ENCODE data around the gene RMND5A.
A peak's percentile ranks its signal among the peaks of the same experiment; 100 is the strongest.
"Not testable (repeated sequence)": the region's sequence is repeated elsewhere in the genome, so short reads cannot be mapped to it uniquely, and the experiment has no call there.

Gene RMND5A

GRCh38 chr2:86697551-86698104 lies 22.5 kb upstream of the RMND5A start:
- DNase-seq (ENCODE audit: insufficient read length, low spot score) (no peak), FAIRE-seq (no peak)
- no peak for TF ChIP-seq POLR2A (IDR thresholded peaks at IDR 0.05; ENCODE audit: low read depth, low read length)

GRCh38 chr2:86700690-86701089 lies 19.4 kb upstream of the RMND5A start:
- no peak for DNase-seq (ENCODE audit: insufficient read length, low spot score)
- TF ChIP-seq POLR2A (IDR thresholded peaks at IDR 0.05; ENCODE audit: low read depth, low read length) = no peak
- FAIRE-seq = no peak

DNA sequence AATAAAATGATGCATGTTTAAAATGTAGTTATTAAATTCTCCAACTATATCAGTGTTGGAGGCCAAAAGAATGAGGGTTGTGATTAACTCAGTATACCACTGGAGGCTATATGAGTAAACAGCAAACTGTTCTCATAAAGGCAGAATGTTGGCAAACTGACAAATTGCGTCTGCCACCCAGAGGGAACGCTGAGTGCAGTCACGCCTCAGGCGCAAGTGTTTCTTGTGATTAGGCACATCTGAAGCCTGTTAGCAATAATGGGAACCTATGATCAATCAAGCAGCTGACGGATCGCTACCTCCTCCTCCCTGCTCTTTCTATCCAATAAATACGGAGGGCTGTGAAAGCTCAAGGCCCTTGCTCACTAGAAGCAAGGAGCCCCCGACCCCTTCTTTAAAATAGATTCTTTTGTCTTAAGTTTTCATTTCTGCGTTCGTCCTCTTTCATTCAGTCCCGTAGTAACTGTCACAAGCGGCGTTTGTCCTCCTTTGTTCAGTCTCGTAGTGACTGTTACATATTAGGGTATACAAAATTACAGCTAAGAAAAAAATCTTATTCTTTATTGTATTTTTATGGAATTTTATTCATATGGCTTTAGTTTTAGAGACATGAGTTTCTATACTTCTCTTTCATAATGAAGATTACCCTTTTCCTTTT lies 16.3 kb upstream of the RMND5A start:
- FAIRE-seq = peak; percentile 92
- no peak for TF ChIP-seq POLR2A (IDR thresholded peaks at IDR 0.05; ENCODE audit: low read depth, low read length)
- no peak for DNase-seq (ENCODE audit: insufficient read length, low spot score)

- DNase-seq (ENCODE audit: insufficient read length, low spot score) = peak; percentile 50
- no peak for TF ChIP-seq POLR2A (IDR thresholded peaks at IDR 0.05; ENCODE audit: low read depth, low read length)
- peak; percentile 85 for FAIRE-seq
These were observed 15.6 kb upstream of the RMND5A start for GRCh38 chr2:86704459-86704971.

- FAIRE-seq = no peak
- DNase-seq (ENCODE audit: insufficient read length, low spot score) = no peak
- no peak for TF ChIP-seq POLR2A (IDR thresholded peaks at IDR 0.05; ENCODE audit: low read depth, low read length)
These were observed 13.9 kb upstream of the RMND5A start for GRCh38 chr2:86706220-86706619.

DNA sequence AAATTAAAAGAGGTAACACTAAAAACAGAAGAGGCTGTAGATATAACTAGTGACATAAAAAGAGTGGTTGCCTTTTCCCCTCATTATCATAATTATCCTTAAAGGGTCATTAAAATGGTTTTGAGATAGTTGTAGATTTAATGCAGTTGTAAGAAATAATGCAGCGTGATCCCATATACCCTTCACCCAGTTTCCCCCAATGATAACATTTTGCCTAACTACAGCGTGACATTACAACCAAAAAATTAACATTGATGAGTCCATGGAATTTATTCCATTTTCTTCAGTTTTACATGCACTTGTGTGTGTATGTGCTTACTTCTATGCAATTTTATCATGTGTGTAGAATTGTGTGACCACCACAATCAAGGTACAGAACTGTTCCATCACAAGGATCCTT lies 13.2 kb upstream of the RMND5A start:
- no peak for TF ChIP-seq POLR2A (IDR thresholded peaks at IDR 0.05; ENCODE audit: low read depth, low read length)
- FAIRE-seq (no peak), DNase-seq (ENCODE audit: insufficient read length, low spot score) (no peak)

- DNase-seq (ENCODE audit: insufficient read length, low spot score); FAIRE-seq: not testable (repeated sequence)
These were observed 12.0 kb upstream of the RMND5A start for GRCh38 chr2:86708126-86708525.

GRCh38 chr2:86714579-86715173 lies 5.4 kb upstream of the RMND5A start:
- DNase-seq (ENCODE audit: insufficient read length, low spot score); FAIRE-seq: not testable (repeated sequence)

DNA sequence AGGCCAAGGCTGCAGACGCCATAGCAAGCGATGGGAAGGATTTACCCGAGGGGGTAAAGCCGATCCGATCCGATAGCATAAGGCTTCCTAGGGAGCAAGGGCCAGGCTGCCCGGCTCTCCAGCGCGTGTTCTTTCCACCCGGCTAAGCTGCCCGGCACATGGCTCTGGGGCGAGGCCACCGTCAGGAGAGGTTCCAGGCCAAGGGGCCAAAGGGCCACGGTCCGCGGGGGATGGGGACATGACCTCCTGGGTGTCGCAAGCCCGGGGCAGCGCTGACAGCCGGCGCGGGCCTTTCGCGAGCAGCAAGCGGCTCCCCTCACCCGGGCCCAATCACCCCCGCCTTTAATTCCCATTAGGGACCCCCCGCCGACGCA lies 841 bp upstream of the RMND5A start:
- not testable (repeated sequence) for DNase-seq (ENCODE audit: insufficient read length, low spot score); FAIRE-seq

- DNase-seq (ENCODE audit: insufficient read length, low spot score); FAIRE-seq: not testable (repeated sequence)
These were observed 639 bp downstream of the RMND5A start for GRCh38 chr2:86720540-86721320.

DNA sequence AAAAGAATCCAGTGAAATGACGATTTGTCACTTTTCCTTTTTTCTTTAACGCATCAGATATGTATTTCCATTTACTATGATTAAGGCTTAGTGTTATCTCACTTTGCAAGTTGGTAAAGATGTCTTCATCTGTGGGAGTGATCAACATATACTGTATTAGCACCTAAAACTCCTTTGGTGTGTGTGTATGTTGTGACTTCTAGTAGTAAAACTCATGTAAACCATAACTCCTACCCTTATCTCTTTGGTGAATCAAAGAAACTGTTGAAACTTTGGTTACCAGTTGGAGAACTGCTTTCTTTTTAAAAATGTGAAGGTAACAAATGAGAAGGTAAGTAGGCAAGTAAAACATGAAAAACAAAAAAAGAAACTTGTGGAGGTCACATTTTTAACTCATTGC lies 5.6 kb downstream of the RMND5A start:
- DNase-seq (ENCODE audit: insufficient read length, low spot score); FAIRE-seq: not testable (repeated sequence)

DNA sequence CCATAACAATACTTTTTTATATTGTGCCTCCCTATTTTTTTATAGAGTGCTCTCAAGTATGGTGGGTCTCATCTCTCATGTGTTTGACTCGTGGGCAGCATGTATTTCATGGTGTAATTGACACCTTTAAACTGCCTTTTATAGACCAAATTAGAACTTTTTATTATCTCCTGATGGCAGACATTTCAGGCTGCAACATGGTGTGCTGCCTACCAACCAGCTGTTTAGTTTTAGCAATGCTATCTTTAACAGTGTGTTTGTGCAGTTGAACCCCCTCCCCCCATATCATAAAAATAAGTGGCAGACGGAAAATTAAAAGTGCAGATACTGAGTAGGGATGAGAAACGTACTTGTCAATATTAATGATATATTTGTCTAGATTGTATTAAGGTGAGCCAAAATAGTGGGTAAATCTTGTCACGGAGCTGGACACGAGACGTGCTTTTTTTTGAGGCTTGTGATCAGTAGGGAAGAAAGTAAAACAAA lies 12.0 kb downstream of the RMND5A start:
- not testable (repeated sequence) for DNase-seq (ENCODE audit: insufficient read length, low spot score)
- peak; percentile 30 for FAIRE-seq

- FAIRE-seq = not testable (repeated sequence)
These were observed 12.7 kb downstream of the RMND5A start for GRCh38 chr2:86732837-86733236.

DNA sequence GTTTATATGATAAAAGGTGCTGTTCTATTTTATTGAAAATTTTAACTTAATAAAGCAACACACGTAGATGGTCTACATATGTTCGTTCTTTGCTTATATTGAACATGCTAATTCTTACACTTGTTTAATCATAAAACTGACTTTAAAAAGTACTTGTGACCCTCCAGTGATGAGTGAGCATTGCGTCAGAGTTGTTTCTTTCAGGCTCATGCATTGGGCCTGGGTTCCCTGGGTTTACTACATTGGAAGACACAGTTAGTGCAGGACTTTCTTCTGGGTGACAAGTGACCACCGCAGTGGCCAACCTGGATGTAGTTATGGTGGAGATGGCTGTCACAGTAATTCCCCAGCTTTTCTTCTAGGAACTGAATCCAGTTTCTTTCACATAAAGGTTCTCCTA lies 13.4 kb downstream of the RMND5A start:
- FAIRE-seq = not testable (repeated sequence)

More at GRCh38 chr2:86732837-86733236, 12.7 kb downstream of the RMND5A start:
- DNase-seq (ENCODE audit: insufficient read length, low spot score) = not testable (repeated sequence)

DNA sequence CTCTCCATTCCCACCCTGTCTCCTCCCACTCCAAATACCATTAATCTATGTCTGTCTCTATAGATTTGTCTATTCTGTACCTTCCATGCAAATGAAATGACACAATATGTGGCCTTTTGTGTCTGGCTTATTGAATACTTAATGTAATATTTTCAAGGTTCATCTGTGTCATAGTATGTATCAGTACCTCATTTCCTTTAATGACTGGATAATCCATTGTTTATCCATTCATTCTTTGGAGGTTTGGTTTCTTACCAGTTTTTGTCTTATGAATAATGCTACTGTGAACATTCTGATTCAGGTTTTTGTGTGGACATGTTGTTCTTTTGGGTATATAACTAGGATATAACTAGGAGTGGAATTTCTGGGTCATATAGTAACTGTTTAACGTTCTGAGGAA lies 14.8 kb downstream of the RMND5A start:
- FAIRE-seq; DNase-seq (ENCODE audit: insufficient read length, low spot score): not testable (repeated sequence)

More for the DNA sequence above, 13.4 kb downstream of the RMND5A start:
- DNase-seq (ENCODE audit: insufficient read length, low spot score) = not testable (repeated sequence)

- not testable (repeated sequence) for DNase-seq (ENCODE audit: insufficient read length, low spot score); FAIRE-seq
These were observed 19.4 kb downstream of the RMND5A start for GRCh38 chr2:86739485-86739884.

DNA sequence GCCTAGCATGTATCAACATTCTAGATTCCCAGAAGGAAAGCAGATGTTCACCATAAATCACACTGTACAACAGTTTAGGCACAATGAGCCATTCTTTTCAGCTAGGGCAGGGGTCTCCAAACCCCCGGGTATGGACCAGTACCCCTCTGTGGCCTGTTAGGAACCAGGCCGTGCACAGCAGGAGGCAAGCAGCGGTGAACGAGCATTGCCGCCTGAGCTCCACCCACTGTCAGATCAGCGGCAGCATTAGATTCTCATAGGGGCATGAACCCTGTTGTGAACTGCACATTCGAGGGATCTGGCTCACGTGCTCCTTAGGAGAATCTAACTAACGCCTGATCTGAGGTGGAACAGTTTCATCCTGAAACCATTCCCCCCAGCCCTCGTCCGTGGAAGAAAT lies 19.8 kb downstream of the RMND5A start:
- not testable (repeated sequence) for FAIRE-seq; DNase-seq (ENCODE audit: insufficient read length, low spot score)

DNA sequence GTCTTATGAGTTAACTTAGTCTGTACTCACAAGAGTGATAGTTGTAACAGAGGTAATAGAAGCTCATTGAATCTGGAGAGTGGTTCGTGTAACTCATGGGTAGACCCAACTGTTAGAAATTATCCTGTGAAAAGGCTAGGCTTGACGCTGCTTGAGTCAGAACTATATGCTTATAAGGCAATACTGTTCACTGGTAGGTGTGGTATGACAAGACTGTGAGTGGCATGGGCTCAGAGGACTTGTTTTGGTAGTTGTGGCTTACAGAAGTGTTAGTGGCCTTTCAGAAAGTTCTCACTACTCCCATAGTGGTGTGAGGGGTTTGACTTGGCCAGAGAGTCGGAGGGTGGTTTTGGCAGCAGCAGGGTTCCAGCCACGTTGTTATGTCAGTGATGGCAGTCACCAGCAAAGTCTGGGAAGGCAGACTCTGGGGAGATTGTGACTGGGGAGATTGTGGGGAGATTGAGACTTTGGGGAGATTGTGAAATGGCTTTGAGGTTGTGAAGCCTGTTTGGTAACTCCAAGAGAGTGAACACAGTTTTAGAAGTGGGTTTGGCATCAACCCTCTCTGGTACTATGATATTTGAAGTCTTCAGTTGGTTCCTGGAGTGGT lies 21.9 kb downstream of the RMND5A start:
- not testable (repeated sequence) for DNase-seq (ENCODE audit: insufficient read length, low spot score); FAIRE-seq
